SJCRH30 (cell line): ENCODE measurements around the gene DACH2. TPM values are rescaled to one million over a fixed set of nuclear protein-coding genes. Genes with fewer than 3 reads are reported as not detected.

Source experiments
- DNase-seq, 2 experiments: peaks; one replicate each; pipeline ENCODE4 v3.0.0-alpha.2; 2015 to 2020
- H3K27ac ChIP-seq: fragments of 250-450 bp; sonication (Bioruptor Pico); 2 replicates; pipeline ENCODE4 v1.5.1; 2020; ENCODE audit warnings: mild to moderate bottlenecking, moderate library complexity
- H3K27me3 ChIP-seq: fragments of 250-450 bp; sonication (Bioruptor Pico); 2 replicates; pipeline ENCODE4 v1.5.1; 2020; ENCODE audit warnings: mild to moderate bottlenecking, moderate library complexity
- H3K36me3 ChIP-seq: fragments of 250-450 bp; sonication (Bioruptor Pico); 2 replicates; pipeline ENCODE4 v1.5.1; 2020; ENCODE audit warnings: mild to moderate bottlenecking, moderate library complexity
- H3K4me1 ChIP-seq: fragments of 250-450 bp; sonication (Bioruptor Pico); 2 replicates; pipeline ENCODE4 v1.5.1; 2020; ENCODE audit warnings: mild to moderate bottlenecking, moderate library complexity
- H3K4me3 ChIP-seq: fragments of 250-450 bp; sonication (Bioruptor Pico); 2 replicates; pipeline ENCODE4 v1.5.1; 2020; ENCODE audit warnings: mild to moderate bottlenecking, moderate library complexity
- H3K9me3 ChIP-seq: fragments of 250-450 bp; sonication (Bioruptor Pico); replicated peaks from 2 replicates; pipeline ENCODE4 v1.5.1; 2020; ENCODE audit warnings: mild to moderate bottlenecking, moderate library complexity
- total RNA-seq: library from RNA; depleted of rRNA; stranded (reverse); fragments of >200 nt; shearing (Covaris generic); gene quantifications from 2 replicates; pipeline ENCODE4 v1.2.3, GENCODE V29; 2014

The DACH2 gene
- total RNA-seq, 1 experiment from 2014 or later: not detected

GRCh38 chrX:86383681-86384540, 235.7 kb downstream of the DACH2 start:
- H3K27me3 ChIP-seq: no peaks in the 10 kb centered on the region
- no peak for DNase-seq
- no peaks in the 10 kb centered on the region for H3K9me3 ChIP-seq
- no peak overlapping the region for H3K27ac ChIP-seq
- H3K4me1 ChIP-seq: no peaks in the 10 kb centered on the region
- H3K36me3 ChIP-seq: no peaks in the 10 kb centered on the region
- H3K4me3 ChIP-seq: no peak overlapping the region

GRCh38 chrX:86407371-86407770, 259.1 kb downstream of the DACH2 start:
- DNase-seq: no peak
- Histone ChIP-seq H3K27me3 (no peaks in the 10 kb centered on the region), H3K4me3 (no peak overlapping the region), H3K36me3 (no peaks in the 10 kb centered on the region), H3K4me1 (no peaks in the 10 kb centered on the region), H3K9me3 (no peaks in the 10 kb centered on the region), H3K27ac (no peak overlapping the region)

- Histone ChIP-seq H3K4me1 (no peaks in the 10 kb centered on the region), H3K36me3 (no peaks in the 10 kb centered on the region), H3K27ac (no peak overlapping the region), H3K9me3 (no peaks in the 10 kb centered on the region), H3K27me3 (no peaks in the 10 kb centered on the region), H3K4me3 (no peak overlapping the region)
- DNase-seq: no peak
These were observed 273.5 kb downstream of the DACH2 start for GRCh38 chrX:86421771-86422170.

GRCh38 chrX:86436116-86436515, 287.9 kb downstream of the DACH2 start:
- no peak for DNase-seq
- Histone ChIP-seq H3K27me3 (no peaks in the 10 kb centered on the region), H3K36me3 (no peaks in the 10 kb centered on the region), H3K27ac (no peak overlapping the region), H3K4me3 (no peak overlapping the region), H3K9me3 (no peaks in the 10 kb centered on the region), H3K4me1 (no peaks in the 10 kb centered on the region)

GRCh38 chrX:86455495-86455894, 307.2 kb downstream of the DACH2 start:
- Histone ChIP-seq H3K4me1 (no peaks in the 10 kb centered on the region), H3K36me3 (no peaks in the 10 kb centered on the region), H3K9me3 (no peaks in the 10 kb centered on the region), H3K27me3 (no peaks in the 10 kb centered on the region), H3K4me3 (no peak overlapping the region), H3K27ac (no peak overlapping the region)
- DNase-seq: no peak

- no peaks in the 10 kb centered on the region for H3K27me3 ChIP-seq
- H3K4me1 ChIP-seq: no peaks in the 10 kb centered on the region
- no peak overlapping the region for H3K27ac ChIP-seq
- H3K9me3 ChIP-seq: no peaks in the 10 kb centered on the region
- no peak overlapping the region for H3K4me3 ChIP-seq
- DNase-seq: no peak
- no peaks in the 10 kb centered on the region for H3K36me3 ChIP-seq
These were observed 312.5 kb downstream of the DACH2 start for GRCh38 chrX:86460760-86461159.

GRCh38 chrX:86504297-86504696, 356.0 kb downstream of the DACH2 start:
- H3K27ac ChIP-seq: no peak overlapping the region
- H3K36me3 ChIP-seq: no peaks in the 10 kb centered on the region
- no peaks in the 10 kb centered on the region for H3K4me1 ChIP-seq
- H3K27me3 ChIP-seq: no peaks in the 10 kb centered on the region
- H3K4me3 ChIP-seq: no peak overlapping the region
- no peak for DNase-seq
- H3K9me3 ChIP-seq: no peaks in the 10 kb centered on the region

- DNase-seq: peak in 1 of 2 experiments; percentile 1
- Histone ChIP-seq H3K27ac (no peak overlapping the region), H3K27me3 (no peaks in the 10 kb centered on the region), H3K4me3 (no peak overlapping the region), H3K4me1 (no peaks in the 10 kb centered on the region), H3K9me3 (no peaks in the 10 kb centered on the region), H3K36me3 (no peaks in the 10 kb centered on the region)
These were observed 359.1 kb downstream of the DACH2 start for GRCh38 chrX:86507331-86507730.

- Histone ChIP-seq H3K4me1 (no peaks in the 10 kb centered on the region), H3K27me3 (no peaks in the 10 kb centered on the region), H3K36me3 (no peaks in the 10 kb centered on the region), H3K9me3 (no peaks in the 10 kb centered on the region), H3K27ac (no peak overlapping the region), H3K4me3 (no peak overlapping the region)
- DNase-seq: no peak
These were observed 431.5 kb downstream of the DACH2 start for GRCh38 chrX:86579777-86580176.

GRCh38 chrX:86604607-86605006, 456.4 kb downstream of the DACH2 start:
- no peaks in the 10 kb centered on the region for H3K27me3 ChIP-seq
- no peak overlapping the region for H3K27ac ChIP-seq
- no peak overlapping the region for H3K4me3 ChIP-seq
- H3K9me3 ChIP-seq: no peaks in the 10 kb centered on the region
- no peaks in the 10 kb centered on the region for H3K4me1 ChIP-seq
- DNase-seq: no peak
- no peaks in the 10 kb centered on the region for H3K36me3 ChIP-seq

- Histone ChIP-seq H3K27me3 (no peaks in the 10 kb centered on the region), H3K4me3 (no peak overlapping the region), H3K36me3 (no peaks in the 10 kb centered on the region), H3K27ac (no peak overlapping the region), H3K9me3 (no peaks in the 10 kb centered on the region), H3K4me1 (no peaks in the 10 kb centered on the region)
- DNase-seq: no peak
These were observed 548.7 kb downstream of the DACH2 start for GRCh38 chrX:86696951-86697350.

GRCh38 chrX:86711531-86712180, 563.4 kb downstream of the DACH2 start:
- Histone ChIP-seq H3K4me3 (no peak overlapping the region), H3K27me3 (no peaks in the 10 kb centered on the region), H3K4me1 (no peaks in the 10 kb centered on the region), H3K9me3 (no peaks in the 10 kb centered on the region), H3K27ac (no peak overlapping the region), H3K36me3 (no peaks in the 10 kb centered on the region)
- DNase-seq: no peak

GRCh38 chrX:86714441-86714840, 566.2 kb downstream of the DACH2 start:
- no peak overlapping the region for H3K27ac ChIP-seq
- no peaks in the 10 kb centered on the region for H3K27me3 ChIP-seq
- H3K4me1 ChIP-seq: no peaks in the 10 kb centered on the region
- H3K9me3 ChIP-seq: no peaks in the 10 kb centered on the region
- no peak overlapping the region for H3K4me3 ChIP-seq
- DNase-seq: no peak
- no peaks in the 10 kb centered on the region for H3K36me3 ChIP-seq

- Histone ChIP-seq H3K9me3 (no peaks in the 10 kb centered on the region), H3K36me3 (no peaks in the 10 kb centered on the region), H3K4me3 (no peak overlapping the region), H3K4me1 (no peaks in the 10 kb centered on the region), H3K27me3 (no peaks in the 10 kb centered on the region), H3K27ac (no peak overlapping the region)
- DNase-seq: no peak
These were observed 576.0 kb downstream of the DACH2 start for GRCh38 chrX:86724277-86724676.

- no peaks in the 10 kb centered on the region for H3K9me3 ChIP-seq
- H3K27me3 ChIP-seq: no peaks in the 10 kb centered on the region
- no peaks in the 10 kb centered on the region for H3K4me1 ChIP-seq
- DNase-seq: no peak
- H3K4me3 ChIP-seq: no peak overlapping the region
- H3K27ac ChIP-seq: no peak overlapping the region
- H3K36me3 ChIP-seq: no peaks in the 10 kb centered on the region
These were observed 598.8 kb downstream of the DACH2 start for GRCh38 chrX:86747091-86747490.

- no peak overlapping the region for H3K27ac ChIP-seq
- no peaks in the 10 kb centered on the region for H3K36me3 ChIP-seq
- no peak overlapping the region for H3K4me3 ChIP-seq
- DNase-seq: no peak
- H3K9me3 ChIP-seq: no peaks in the 10 kb centered on the region
- H3K27me3 ChIP-seq: no peaks in the 10 kb centered on the region
- H3K4me1 ChIP-seq: no peaks in the 10 kb centered on the region
These were observed 657.0 kb downstream of the DACH2 start for GRCh38 chrX:86805241-86805640.
